K562 (cell line): ENCODE results near the gene CNNM4.

Source experiments
- HDGF ChIP-seq: fragments of 450-650 bp; IDR thresholded peaks from 2 replicates; pipeline ENCODE4 v1.6.1; 2016
- HNRNPUL1 ChIP-seq: fragments of 200-400 bp; formaldehyde crosslinking; IDR thresholded peaks from 2 replicates; pipeline ENCODE4 v1.6.1; 2017; ENCODE audit warnings: low read length
- NFRKB ChIP-seq: fragments of 450-650 bp; IDR thresholded peaks from 2 replicates; pipeline ENCODE4 v1.6.1; 2016; ENCODE audit warnings: low read depth
- NR1H2 ChIP-seq: sonication (generic); formaldehyde crosslinking; IDR thresholded peaks from 2 replicates; pipeline ENCODE4 v1.4.0; 2020; ENCODE audit warnings: mild to moderate bottlenecking, missing genetic modification reagents
- POLR2AphosphoS2 ChIP-seq: IDR thresholded peaks from 2 replicates; pipeline ENCODE4 v1.6.1; 2012; ENCODE audit warnings: low read length, improper control_type of control experiment
- ZNF253 ChIP-seq: fragments of 250-450 bp; sonication (Bioruptor Pico); conservative IDR thresholded peaks from 2 replicates; pipeline ENCODE4 v1.6.1; 2021; ENCODE audit warnings: mild to moderate bottlenecking
- TF ChIP-seq, protein P1 (sequence below), 3 experiments: IDR thresholded peaks in 2 of 3; conservative IDR thresholded peaks in 1 of 3; 2 replicates each; pipeline ENCODE4 v1.5.1; 2011 to 2012; ENCODE audit warnings: low read length in 3 of 3, mild to moderate bottlenecking in 3 of 3, control low read depth in 2 of 3, improper control_type of control experiment in 1 of 3, inconsistent platforms in 1 of 3, low read depth in 1 of 3, mixed read lengths in 1 of 3, moderate library complexity in 1 of 3; ENCODE audit not compliant: insufficient read depth in 2 of 3
- TF ChIP-seq, protein P2 (sequence below): fragments of 250-450 bp; sonication (Bioruptor Pico); IDR thresholded peaks from 2 replicates; pipeline ENCODE4 v1.4.0; 2020; ENCODE audit warnings: mild to moderate bottlenecking, moderate library complexity

DNA sequence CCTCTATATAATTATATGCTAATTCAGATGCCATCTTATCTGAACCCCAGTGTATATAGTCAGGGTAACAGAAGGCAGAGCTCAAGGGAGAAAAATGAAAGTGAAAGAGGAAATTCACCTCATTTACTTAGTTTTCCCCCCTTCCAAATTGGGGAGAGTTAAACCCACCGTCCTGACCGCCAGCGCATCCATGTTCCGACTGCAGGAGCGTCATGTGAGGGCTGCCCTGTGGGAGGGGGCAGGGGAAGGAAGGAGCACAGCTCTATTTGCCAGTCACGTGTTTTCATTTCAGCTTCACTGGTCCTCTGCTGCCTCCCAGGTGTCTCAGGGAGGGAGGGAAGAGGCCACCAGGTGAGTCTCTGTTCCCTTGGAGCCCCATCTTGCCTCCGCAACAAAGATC, 13.2 kb downstream of the CNNM4 start:
- TF ChIP-seq ZNF253 (CRISPR knock-in tag), result no peak
- TF ChIP-seq, protein P1, sequence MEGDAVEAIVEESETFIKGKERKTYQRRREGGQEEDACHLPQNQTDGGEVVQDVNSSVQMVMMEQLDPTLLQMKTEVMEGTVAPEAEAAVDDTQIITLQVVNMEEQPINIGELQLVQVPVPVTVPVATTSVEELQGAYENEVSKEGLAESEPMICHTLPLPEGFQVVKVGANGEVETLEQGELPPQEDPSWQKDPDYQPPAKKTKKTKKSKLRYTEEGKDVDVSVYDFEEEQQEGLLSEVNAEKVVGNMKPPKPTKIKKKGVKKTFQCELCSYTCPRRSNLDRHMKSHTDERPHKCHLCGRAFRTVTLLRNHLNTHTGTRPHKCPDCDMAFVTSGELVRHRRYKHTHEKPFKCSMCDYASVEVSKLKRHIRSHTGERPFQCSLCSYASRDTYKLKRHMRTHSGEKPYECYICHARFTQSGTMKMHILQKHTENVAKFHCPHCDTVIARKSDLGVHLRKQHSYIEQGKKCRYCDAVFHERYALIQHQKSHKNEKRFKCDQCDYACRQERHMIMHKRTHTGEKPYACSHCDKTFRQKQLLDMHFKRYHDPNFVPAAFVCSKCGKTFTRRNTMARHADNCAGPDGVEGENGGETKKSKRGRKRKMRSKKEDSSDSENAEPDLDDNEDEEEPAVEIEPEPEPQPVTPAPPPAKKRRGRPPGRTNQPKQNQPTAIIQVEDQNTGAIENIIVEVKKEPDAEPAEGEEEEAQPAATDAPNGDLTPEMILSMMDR (IDR thresholded peaks at IDR 0.05 in 2 of 3, conservative IDR thresholded peaks at IDR 0.05 in 1 of 3; ENCODE audit: insufficient read depth in 2 of 3, low read depth in 1 of 3, low read length in 3 of 3), result no peak
- no peak for TF ChIP-seq HNRNPUL1
- TF ChIP-seq, protein P2, sequence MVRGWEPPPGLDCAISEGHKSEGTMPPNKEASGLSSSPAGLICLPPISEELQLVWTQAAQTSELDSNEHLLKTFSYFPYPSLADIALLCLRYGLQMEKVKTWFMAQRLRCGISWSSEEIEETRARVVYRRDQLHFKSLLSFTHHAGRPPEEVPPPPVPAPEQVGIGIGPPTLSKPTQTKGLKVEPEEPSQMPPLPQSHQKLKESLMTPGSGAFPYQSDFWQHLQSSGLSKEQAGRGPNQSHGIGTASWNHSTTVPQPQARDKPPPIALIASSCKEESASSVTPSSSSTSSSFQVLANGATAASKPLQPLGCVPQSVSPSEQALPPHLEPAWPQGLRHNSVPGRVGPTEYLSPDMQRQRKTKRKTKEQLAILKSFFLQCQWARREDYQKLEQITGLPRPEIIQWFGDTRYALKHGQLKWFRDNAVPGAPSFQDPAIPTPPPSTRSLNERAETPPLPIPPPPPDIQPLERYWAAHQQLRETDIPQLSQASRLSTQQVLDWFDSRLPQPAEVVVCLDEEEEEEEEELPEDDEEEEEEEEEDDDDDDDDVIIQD (CRISPR knock-in tag), result no peak
- no peak for TF ChIP-seq NFRKB
- TF ChIP-seq HDGF, result no peak
- no peak for TF ChIP-seq NR1H2
- TF ChIP-seq POLR2AphosphoS2, result no peak
